SK-N-SH (cell line): ENCODE measurements around the gene UBAC2. TPM values are rescaled to one million over a fixed set of nuclear protein-coding genes. Genes with fewer than 3 reads are reported as not detected.

Source experiments
- CTCF ChIA-PET: fragments of 300-600, 350-600 bp; formaldehyde crosslinking; extraction: SDS; loops from one replicate; lab custom pipeline; 2021; lab: Yijun Ruan, JAX
- POLR2A ChIA-PET: fragments of 350-600 bp; sonication (Branson Sonifier 250); formaldehyde crosslinking; extraction: SDS; loops from one replicate; lab custom pipeline; 2020; ENCODE audit warnings: antibody characterized with exemption, inconsistent platforms; lab: Yijun Ruan, JAX
- DNase-seq: peaks from one replicate; pipeline ENCODE4 v3.0.0; 2012
- H2AFZ ChIP-seq: fragments of 200-600 bp; sonication (generic); 2 replicates; pipeline ENCODE4 v1.8.1; 2016; ENCODE audit warnings: antibody characterized with exemption, mild to moderate bottlenecking, low read depth
- H3F3A ChIP-seq: fragments of 200-600 bp; sonication (generic); replicated peaks from 2 replicates; pipeline ENCODE3; 2016; ENCODE audit warnings: antibody characterized with exemption, mild to moderate bottlenecking; ENCODE audit not compliant: insufficient read depth
- H3K27ac ChIP-seq, 2 experiments: fragments of 200-500 bp in 1 of 2; fragments of 200-600 bp in 1 of 2; sonication (Bioruptor generic) in 1 of 2; sonication (generic), shearing (Covaris generic) in 1 of 2; 2 replicates each; pipeline versions ENCODE4 v1.5.1 to v1.6.1; 2014 to 2016; ENCODE audit warnings: low read depth in 2 of 2, inconsistent platforms in 1 of 2, low read length in 1 of 2, mild to moderate bottlenecking in 1 of 2, mixed read lengths in 1 of 2
- H3K27me3 ChIP-seq: fragments of 200-600 bp; sonication (generic), shearing (Covaris generic); 2 replicates; pipeline ENCODE4 v1.6.1; 2016; ENCODE audit warnings: mixed run types; ENCODE audit not compliant: insufficient read depth
- H3K36me3 ChIP-seq, 2 experiments: fragments of 200-500 bp in 1 of 2; fragments of 200-600 bp in 1 of 2; sonication (Bioruptor generic) in 1 of 2; sonication (generic) in 1 of 2; replicated peaks in 1 of 2; 2 replicates each; pipeline versions ENCODE3 to v1.5.1; 2014 to 2016; ENCODE audit warnings: low read length in 1 of 2, mild to moderate bottlenecking in 1 of 2; ENCODE audit not compliant: insufficient read depth in 2 of 2, control insufficient read depth in 1 of 2
- H3K4me1 ChIP-seq, 2 experiments: fragments of 200-500 bp in 1 of 2; fragments of 200-600 bp in 1 of 2; sonication (Bioruptor generic) in 1 of 2; sonication (generic), shearing (Covaris generic) in 1 of 2; 2 replicates each; pipeline versions ENCODE4 v1.5.1 to v1.6.1; 2014 to 2016; ENCODE audit warnings: low read depth in 1 of 2, low read length in 1 of 2, mixed run types in 1 of 2; ENCODE audit not compliant: insufficient read depth in 2 of 2, control insufficient read depth in 1 of 2
- H3K4me2 ChIP-seq: fragments of 200-600 bp; sonication (generic), shearing (Covaris generic); 2 replicates; pipeline ENCODE4 v1.6.1; 2017; ENCODE audit warnings: mixed run types
- H3K4me3 ChIP-seq, 2 experiments: fragments of 200-500 bp in 1 of 2; fragments of 200-600 bp in 1 of 2; sonication (Bioruptor generic) in 1 of 2; sonication (generic), shearing (Covaris generic) in 1 of 2; 2 replicates each; pipeline versions ENCODE4 v1.5.1 to v1.8.1; 2014 to 2016; ENCODE audit warnings: low read depth in 2 of 2, inconsistent platforms in 1 of 2, low read length in 1 of 2, mild to moderate bottlenecking in 1 of 2, mixed read lengths in 1 of 2, moderate library complexity in 1 of 2
- H3K79me2 ChIP-seq: fragments of 200-600 bp; sonication (generic); 2 replicates; pipeline ENCODE4 v1.8.1; 2017; ENCODE audit warnings: mild to moderate bottlenecking; ENCODE audit not compliant: insufficient read depth
- H3K9ac ChIP-seq: fragments of 200-600 bp; sonication (generic); 2 replicates; pipeline ENCODE4 v1.6.1; 2017; ENCODE audit warnings: mixed run types
- H3K9me2 ChIP-seq: fragments of 200-600 bp; sonication (generic); 2 replicates; pipeline ENCODE4 v1.6.1; 2017; ENCODE audit warnings: mixed run types
- H3K9me3 ChIP-seq: fragments of 200-600 bp; sonication (generic); 2 replicates; pipeline ENCODE4 v1.6.1; 2017; ENCODE audit warnings: mixed run types, mild to moderate bottlenecking, moderate library complexity
- H4K20me1 ChIP-seq: fragments of 200-600 bp; sonication (generic); 2 replicates; pipeline ENCODE4 v1.6.1; 2017; ENCODE audit warnings: mild to moderate bottlenecking, mixed run types; ENCODE audit not compliant: insufficient read depth
- CHD2 ChIP-seq: fragments of 150-350 bp; IDR thresholded peaks from 2 replicates; pipeline ENCODE4 v1.6.1; 2018; ENCODE audit warnings: low read length; ENCODE audit not compliant: partially characterized antibody
- CTCF ChIP-seq: fragments of 200-600 bp; sonication (generic); IDR thresholded peaks from 2 replicates; pipeline ENCODE4 v1.6.1; 2017; ENCODE audit warnings: antibody characterized with exemption, mild to moderate bottlenecking, moderate library complexity
- FOSL2 ChIP-seq: IDR thresholded peaks from 2 replicates; pipeline ENCODE4 v1.4.0; 2012; ENCODE audit warnings: low read depth, mild to moderate bottlenecking, moderate library complexity, borderline replicate concordance
- GABPA ChIP-seq: IDR thresholded peaks from 2 replicates; pipeline ENCODE4 v1.4.0; 2012; ENCODE audit warnings: low read depth, mild to moderate bottlenecking
- GATA2 ChIP-seq: sonication (generic); formaldehyde crosslinking; IDR thresholded peaks from 2 replicates; pipeline ENCODE4 v1.5.0; 2020; ENCODE audit warnings: mild to moderate bottlenecking, missing genetic modification reagents
- MXI1 ChIP-seq: IDR thresholded peaks from 2 replicates; pipeline ENCODE4 v1.6.1; 2012; ENCODE audit warnings: mild to moderate bottlenecking, low read depth, low read length, improper control_type of control experiment
- NFIC ChIP-seq: IDR thresholded peaks from 2 replicates; pipeline ENCODE4 v1.4.0; 2012; ENCODE audit warnings: borderline replicate concordance
- RFX5 ChIP-seq: IDR thresholded peaks from 2 replicates; pipeline ENCODE4 v1.6.1; 2012; ENCODE audit warnings: mild to moderate bottlenecking, improper control_type of control experiment, low read length
- RXRA ChIP-seq: IDR thresholded peaks from 2 replicates; pipeline ENCODE4 v1.4.0; 2012; ENCODE audit warnings: low read depth, mild to moderate bottlenecking, borderline replicate concordance
- SMC3 ChIP-seq: IDR thresholded peaks from 2 replicates; pipeline ENCODE4 v1.6.1; 2012; ENCODE audit warnings: low read depth, low read length, improper control_type of control experiment
- TCF12 ChIP-seq: IDR thresholded peaks from 2 replicates; pipeline ENCODE4 v1.4.0; 2012
- TEAD4 ChIP-seq: IDR thresholded peaks from 2 replicates; pipeline ENCODE4 v1.4.0; 2012; ENCODE audit warnings: mild to moderate bottlenecking, borderline replicate concordance; ENCODE audit not compliant: insufficient read depth
- USF1 ChIP-seq: IDR thresholded peaks from 2 replicates; pipeline ENCODE4 v1.4.0; 2012; ENCODE audit warnings: low read depth, borderline replicate concordance
- USF2 ChIP-seq: fragments of 150-350 bp; IDR thresholded peaks from 2 replicates; pipeline ENCODE4 v1.6.1; 2017; ENCODE audit warnings: antibody characterized with exemption, low read length, low read depth, borderline replicate concordance
- YY1 ChIP-seq: IDR thresholded peaks from 2 replicates; pipeline ENCODE4 v1.4.0; 2012; ENCODE audit warnings: low read depth, mild to moderate bottlenecking
- WGBS: methylation state at CpG from one replicate; pipeline ENCODE4 v1.1.6; 2017; ENCODE audit warnings: low lambda C conversion rate; 5-methylcytosine and 5-hydroxymethylcytosine counted together
- polyA plus RNA-seq, 3 experiments: library from polyadenylated mRNA; depleted of rRNA; stranded (reverse); fragments of >200 nt; gene quantifications; 2 replicates each; pipeline ENCODE4 v1.2.3, GENCODE V29; 2012
- TF ChIP-seq, protein P1 (sequence below): IDR thresholded peaks from 2 replicates; pipeline ENCODE4 v1.4.0; 2012; ENCODE audit warnings: low read depth, borderline replicate concordance
- TF ChIP-seq, protein P2 (sequence below): IDR thresholded peaks from 2 replicates; pipeline ENCODE4 v1.4.0; 2012; ENCODE audit warnings: low read depth
- TF ChIP-seq, protein P3 (sequence below): IDR thresholded peaks from 2 replicates; pipeline ENCODE4 v1.6.1; 2012; ENCODE audit warnings: mild to moderate bottlenecking, low read depth, low read length, moderate library complexity
- TF ChIP-seq, protein P4 (sequence below): fragments of 150-350 bp; IDR thresholded peaks from 2 replicates; pipeline ENCODE4 v1.6.1; 2016; ENCODE audit warnings: mild to moderate bottlenecking, low read depth, low read length

The UBAC2 gene
- polyA plus RNA-seq, 1 of the 3 experiments (the other 2 are of a cell fraction), result 79.0 TPM

DNA sequence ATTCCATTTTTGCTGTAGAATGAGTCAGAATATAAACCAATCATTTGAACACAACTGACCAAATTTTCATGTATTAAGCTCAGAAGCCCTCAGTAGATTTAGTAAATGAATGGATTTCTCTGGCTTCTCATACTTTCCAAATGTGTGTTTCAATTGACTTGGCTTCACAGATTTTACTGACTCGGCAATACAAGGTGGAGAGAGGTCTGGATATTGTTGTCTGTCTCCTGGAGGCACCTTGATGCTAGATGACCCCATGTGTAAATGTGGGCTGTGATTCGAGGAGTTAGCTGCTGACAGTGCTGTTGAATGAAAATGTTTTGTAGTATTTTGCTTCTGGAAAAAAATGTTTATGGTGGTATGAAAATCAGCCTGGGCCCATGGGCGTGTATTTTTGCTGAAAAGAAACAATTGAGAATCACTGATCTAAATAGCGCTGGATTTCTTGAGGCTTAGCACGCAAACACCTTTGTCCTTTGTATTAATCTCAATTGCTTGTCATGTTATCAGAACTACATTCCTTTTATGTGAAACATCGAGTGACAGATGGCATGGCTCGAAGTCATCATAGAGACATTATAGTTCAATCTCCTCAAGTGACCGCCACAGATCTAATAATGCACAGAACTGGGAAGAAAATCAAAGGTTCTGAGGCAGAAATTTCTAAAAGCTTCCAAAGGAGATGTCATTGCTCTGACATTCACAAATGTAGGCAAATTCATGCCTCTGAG, 41.2 kb upstream of the UBAC2 start (continued):
- TF ChIP-seq NFIC, result no peak
- no peak for TF ChIP-seq GATA2

- Histone ChIP-seq H3K4me3 (no peak overlapping the region), H3K9me2 (no peaks in the 10 kb centered on the region), H3K79me2 (no peaks in the 10 kb centered on the region), H2AFZ (no peak overlapping the region), H3K4me1 (no peaks in the 10 kb centered on the region; a peak in 1 of 4 replicates), H3K9me3 (no peaks in the 10 kb centered on the region), H3K9ac (no peak overlapping the region), H3F3A (no peaks in the 10 kb centered on the region), H3K27me3 (no peaks in the 10 kb centered on the region; the same call in 1 of the 2 replicates), H3K36me3 (no peaks in the 10 kb centered on the region), H3K4me2 (no peak overlapping the region), H4K20me1 (no peaks in the 10 kb centered on the region), H3K27ac (no peak overlapping the region)
- 72% methylated on average over 4 of the region's 4 CpGs for WGBS
- CTCF ChIA-PET, result interaction anchor here (0.9 to 3.4 kb wide), 4 partner anchors 15 to 277 kb away, joined by 3 to 23 read pairs (median 4); no protein-coding TSS in a partner anchor
- POLR2A ChIA-PET, result interaction anchor here (0.7 kb wide), 1 partner anchor 578 kb away, joined by 3 read pairs; no protein-coding TSS in a partner anchor
- DNase-seq, result no peak
- TF ChIP-seq USF2 (no peak), CTCF (no peak), MXI1 (no peak), GABPA (no peak), RXRA (no peak), USF1 (no peak), SMC3 (no peak), RFX5 (no peak), YY1 (no peak), GATA2 (no peak), CHD2 (no peak), TEAD4 (no peak), TCF12 (no peak), FOSL2 (no peak)
- TF ChIP-seq, protein P1, sequence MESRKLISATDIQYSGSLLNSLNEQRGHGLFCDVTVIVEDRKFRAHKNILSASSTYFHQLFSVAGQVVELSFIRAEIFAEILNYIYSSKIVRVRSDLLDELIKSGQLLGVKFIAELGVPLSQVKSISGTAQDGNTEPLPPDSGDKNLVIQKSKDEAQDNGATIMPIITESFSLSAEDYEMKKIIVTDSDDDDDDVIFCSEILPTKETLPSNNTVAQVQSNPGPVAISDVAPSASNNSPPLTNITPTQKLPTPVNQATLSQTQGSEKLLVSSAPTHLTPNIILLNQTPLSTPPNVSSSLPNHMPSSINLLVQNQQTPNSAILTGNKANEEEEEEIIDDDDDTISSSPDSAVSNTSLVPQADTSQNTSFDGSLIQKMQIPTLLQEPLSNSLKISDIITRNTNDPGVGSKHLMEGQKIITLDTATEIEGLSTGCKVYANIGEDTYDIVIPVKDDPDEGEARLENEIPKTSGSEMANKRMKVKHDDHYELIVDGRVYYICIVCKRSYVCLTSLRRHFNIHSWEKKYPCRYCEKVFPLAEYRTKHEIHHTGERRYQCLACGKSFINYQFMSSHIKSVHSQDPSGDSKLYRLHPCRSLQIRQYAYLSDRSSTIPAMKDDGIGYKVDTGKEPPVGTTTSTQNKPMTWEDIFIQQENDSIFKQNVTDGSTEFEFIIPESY, result no peak
- TF ChIP-seq, protein P2, sequence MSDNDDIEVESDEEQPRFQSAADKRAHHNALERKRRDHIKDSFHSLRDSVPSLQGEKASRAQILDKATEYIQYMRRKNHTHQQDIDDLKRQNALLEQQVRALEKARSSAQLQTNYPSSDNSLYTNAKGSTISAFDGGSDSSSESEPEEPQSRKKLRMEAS, result no peak
- TF ChIP-seq, protein P3, sequence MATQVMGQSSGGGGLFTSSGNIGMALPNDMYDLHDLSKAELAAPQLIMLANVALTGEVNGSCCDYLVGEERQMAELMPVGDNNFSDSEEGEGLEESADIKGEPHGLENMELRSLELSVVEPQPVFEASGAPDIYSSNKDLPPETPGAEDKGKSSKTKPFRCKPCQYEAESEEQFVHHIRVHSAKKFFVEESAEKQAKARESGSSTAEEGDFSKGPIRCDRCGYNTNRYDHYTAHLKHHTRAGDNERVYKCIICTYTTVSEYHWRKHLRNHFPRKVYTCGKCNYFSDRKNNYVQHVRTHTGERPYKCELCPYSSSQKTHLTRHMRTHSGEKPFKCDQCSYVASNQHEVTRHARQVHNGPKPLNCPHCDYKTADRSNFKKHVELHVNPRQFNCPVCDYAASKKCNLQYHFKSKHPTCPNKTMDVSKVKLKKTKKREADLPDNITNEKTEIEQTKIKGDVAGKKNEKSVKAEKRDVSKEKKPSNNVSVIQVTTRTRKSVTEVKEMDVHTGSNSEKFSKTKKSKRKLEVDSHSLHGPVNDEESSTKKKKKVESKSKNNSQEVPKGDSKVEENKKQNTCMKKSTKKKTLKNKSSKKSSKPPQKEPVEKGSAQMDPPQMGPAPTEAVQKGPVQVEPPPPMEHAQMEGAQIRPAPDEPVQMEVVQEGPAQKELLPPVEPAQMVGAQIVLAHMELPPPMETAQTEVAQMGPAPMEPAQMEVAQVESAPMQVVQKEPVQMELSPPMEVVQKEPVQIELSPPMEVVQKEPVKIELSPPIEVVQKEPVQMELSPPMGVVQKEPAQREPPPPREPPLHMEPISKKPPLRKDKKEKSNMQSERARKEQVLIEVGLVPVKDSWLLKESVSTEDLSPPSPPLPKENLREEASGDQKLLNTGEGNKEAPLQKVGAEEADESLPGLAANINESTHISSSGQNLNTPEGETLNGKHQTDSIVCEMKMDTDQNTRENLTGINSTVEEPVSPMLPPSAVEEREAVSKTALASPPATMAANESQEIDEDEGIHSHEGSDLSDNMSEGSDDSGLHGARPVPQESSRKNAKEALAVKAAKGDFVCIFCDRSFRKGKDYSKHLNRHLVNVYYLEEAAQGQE, result no peak
- TF ChIP-seq, protein P4, sequence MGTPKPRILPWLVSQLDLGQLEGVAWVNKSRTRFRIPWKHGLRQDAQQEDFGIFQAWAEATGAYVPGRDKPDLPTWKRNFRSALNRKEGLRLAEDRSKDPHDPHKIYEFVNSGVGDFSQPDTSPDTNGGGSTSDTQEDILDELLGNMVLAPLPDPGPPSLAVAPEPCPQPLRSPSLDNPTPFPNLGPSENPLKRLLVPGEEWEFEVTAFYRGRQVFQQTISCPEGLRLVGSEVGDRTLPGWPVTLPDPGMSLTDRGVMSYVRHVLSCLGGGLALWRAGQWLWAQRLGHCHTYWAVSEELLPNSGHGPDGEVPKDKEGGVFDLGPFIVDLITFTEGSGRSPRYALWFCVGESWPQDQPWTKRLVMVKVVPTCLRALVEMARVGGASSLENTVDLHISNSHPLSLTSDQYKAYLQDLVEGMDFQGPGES, result no peak
Observed at GRCh38 chr13:99160415-99160814, 40.2 kb upstream of the UBAC2 start.
